A673 (cell line): Measurements from ENCODE around the gene RSPH1. TPM values are rescaled to one million over a fixed set of nuclear protein-coding genes. Genes with fewer than 3 reads are reported as not detected.

ENCODE experiments used
- BruUV-seq: library from RNA; stranded (reverse); fragments of 400-500 nt; replicated peaks from 2 replicates; lab custom pipeline; 2021; lab: Mats Ljungman, UMichigan
- CTCF ChIA-PET: fragments of 300-600 bp; sonication (Branson Sonifier 250); formaldehyde crosslinking; loops from one replicate; lab custom pipeline; 2022; ENCODE audit warnings: antibody characterized with exemption; lab: Charles Lee
- POLR2A ChIA-PET: fragments of 300-600 bp; sonication (Branson Sonifier 250); formaldehyde crosslinking; loops from one replicate; lab custom pipeline; 2022; ENCODE audit warnings: antibody characterized with exemption; ENCODE audit not compliant: low non-redundant PET; lab: Charles Lee
- DNase-seq: peaks from one replicate; pipeline ENCODE4 v3.0.0-alpha.2; 2015; ENCODE audit warnings: low spot score
- H3K27ac ChIP-seq: fragments of 200-600 bp; sonication (generic); 2 replicates; pipeline ENCODE4 v1.5.1; 2016; ENCODE audit warnings: mixed run types, low read depth, mild to moderate bottlenecking, mixed read lengths, antibody characterized with exemption, low read length; ENCODE audit not compliant: poor library complexity, severe bottlenecking
- H3K27me3 ChIP-seq: fragments of 200-600 bp; sonication (generic); replicated peaks from 2 replicates; pipeline ENCODE4 v1.6.1; 2017; ENCODE audit warnings: mixed run types, low read depth, mild to moderate bottlenecking, mixed read lengths, antibody characterized with exemption, low read length; ENCODE audit not compliant: insufficient read depth, poor library complexity
- H3K36me3 ChIP-seq: fragments of 200-600 bp; sonication (generic); 2 replicates; pipeline ENCODE4 v1.6.1; 2016; ENCODE audit warnings: mixed run types, mild to moderate bottlenecking, mixed read lengths, antibody characterized with exemption, low read length; ENCODE audit not compliant: insufficient read depth, poor library complexity, severe bottlenecking
- H3K4me1 ChIP-seq: fragments of 200-600 bp; sonication (generic); 2 replicates; pipeline ENCODE4 v1.6.1; 2017; ENCODE audit warnings: mixed run types, mild to moderate bottlenecking, mixed read lengths, antibody characterized with exemption, low read length; ENCODE audit not compliant: insufficient read depth, poor library complexity, severe bottlenecking
- H3K4me3 ChIP-seq: fragments of 200-600 bp; sonication (generic); 2 replicates; pipeline ENCODE4 v1.5.1; 2016; ENCODE audit warnings: low read depth, mixed run types, mild to moderate bottlenecking, mixed read lengths, low read length; ENCODE audit not compliant: poor library complexity, severe bottlenecking
- H3K9me3 ChIP-seq: fragments of 200-600 bp; sonication (generic); 2 replicates; pipeline ENCODE4 v1.6.1; 2016; ENCODE audit warnings: mixed run types, low read depth, mild to moderate bottlenecking, mixed read lengths, antibody characterized with exemption, low read length; ENCODE audit not compliant: poor library complexity, severe bottlenecking
- CTCF ChIP-seq: fragments of 300-800, 200-600 bp; sonication (generic); conservative IDR thresholded peaks from 2 replicates; pipeline ENCODE4 v1.5.1; 2017; ENCODE audit warnings: low read depth, mild to moderate bottlenecking, antibody characterized with exemption, low read length, moderate library complexity, mixed read lengths
- EZH2 ChIP-seq: fragments of 200-600 bp; sonication (generic); IDR thresholded peaks from 2 replicates; pipeline ENCODE4 v1.6.1; 2017; ENCODE audit warnings: borderline replicate concordance, low read depth, mild to moderate bottlenecking, mixed read lengths, antibody characterized with exemption, low read length; ENCODE audit not compliant: poor library complexity, severe bottlenecking
- intact Hi-C: fragments of 100-400 bp; cut with micrococcal nuclease; formaldehyde crosslinking; loops from one replicate; pipeline ENCODE4 v1.10.0; 2022; ENCODE audit not compliant: unreplicated experiment
- total RNA-seq: library from RNA; stranded (reverse); gene quantifications from 2 replicates; pipeline ENCODE4 v1.2.3, GENCODE V29; 2021

RSPH1 gene
- total RNA-seq, 1 experiment from 2014 or later, result 0.45 TPM

DNA sequence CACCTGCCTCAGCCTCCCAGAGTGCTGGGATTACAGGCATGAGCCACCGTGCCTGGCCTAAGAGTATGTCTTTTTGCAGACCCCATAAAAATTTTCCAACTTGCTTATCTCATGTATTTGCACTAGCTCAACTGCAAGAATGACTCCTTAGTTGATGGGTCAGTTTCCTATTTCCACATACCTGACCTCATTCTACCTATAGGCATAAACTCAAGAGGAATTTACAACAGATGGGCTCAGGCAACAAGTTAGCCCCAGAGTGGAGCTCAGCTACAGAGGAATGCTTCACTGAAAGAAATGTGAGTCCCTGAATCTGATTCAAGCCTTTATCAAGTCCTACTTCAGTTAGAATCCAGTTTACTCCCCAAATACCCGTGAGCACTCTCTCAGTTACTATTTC is 12.3 kb upstream of the RSPH1 start:
- Histone ChIP-seq H3K36me3 (no peaks in the 10 kb centered on the region), H3K9me3 (no peaks in the 10 kb centered on the region), H3K4me3 (no peak overlapping the region), H3K27ac (no peak overlapping the region), H3K27me3 (no peaks in the 10 kb centered on the region), H3K4me1 (no peaks in the 10 kb centered on the region)
- DNase-seq, result no peak
- intact Hi-C loops, result no loop called here
- CTCF ChIA-PET, result no interaction called here
- BruUV-seq, result no TSS peak
- TF ChIP-seq EZH2 (no peak), CTCF (no peak)
- POLR2A ChIA-PET, result no interaction called here

DNA sequence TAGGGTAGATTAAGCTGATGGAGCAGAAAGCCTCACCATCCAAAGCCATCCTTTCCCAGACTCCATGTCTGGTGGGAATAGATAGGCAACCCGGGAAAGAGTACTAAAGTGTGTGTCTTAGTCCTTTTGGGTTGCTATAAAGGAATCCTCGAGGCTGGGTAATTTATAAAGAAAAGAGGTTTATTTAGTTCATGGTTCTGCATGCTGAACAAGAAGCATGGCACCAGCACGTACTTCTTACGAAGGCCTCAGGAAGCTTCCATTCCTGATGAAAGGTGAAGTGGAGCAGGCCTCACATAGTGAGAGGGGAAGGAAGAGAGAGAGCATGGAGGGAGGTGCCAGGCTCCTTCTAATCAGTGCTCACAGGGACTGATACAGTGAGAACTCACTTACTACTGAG is 11.4 kb upstream of the RSPH1 start:
- no peaks in the 10 kb centered on the region for H3K4me1 ChIP-seq
- ChIA-PET CTCF (no interaction called here), POLR2A (no interaction called here)
- no peak overlapping the region for H3K4me3 ChIP-seq
- H3K9me3 ChIP-seq, result no peaks in the 10 kb centered on the region
- no TSS peak for BruUV-seq
- no peak overlapping the region for H3K27ac ChIP-seq
- TF ChIP-seq EZH2, result no peak
- no peak for TF ChIP-seq CTCF
- intact Hi-C loops, result no loop called here
- no peak for DNase-seq
- H3K27me3 ChIP-seq, result no peaks in the 10 kb centered on the region
- H3K36me3 ChIP-seq, result no peaks in the 10 kb centered on the region

GRCh38 chr21:42505090-42505726 is 9.2 kb upstream of the RSPH1 start:
- intact Hi-C loops, result no loop called here

More at GRCh38 chr21:42505090-42505726, 9.2 kb upstream of the RSPH1 start:
- no TSS peak for BruUV-seq
- Histone ChIP-seq H3K27me3 (no peaks in the 10 kb centered on the region), H3K36me3 (no peaks in the 10 kb centered on the region), H3K4me3 (no peak overlapping the region), H3K27ac (no peak overlapping the region), H3K4me1 (no peaks in the 10 kb centered on the region), H3K9me3 (no peaks in the 10 kb centered on the region)
- POLR2A ChIA-PET, result no interaction called here
- CTCF ChIA-PET, result interaction anchor here (0.5 kb wide), 2 partner anchors 134 to 285 kb away, joined by 3 to 7 read pairs; no protein-coding TSS in a partner anchor
- TF ChIP-seq EZH2 (no peak), CTCF (no peak)
- no peak for DNase-seq
